ENCODE measurements around the gene PCK1.

PCK1 gene

GRCh38 chr20:57589728-57590484 lies 29.0 kb downstream of the PCK1 start:
- no peak for DNase-seq

GRCh38 chr20:57590485-57591288 lies 29.8 kb downstream of the PCK1 start:
- no peak for DNase-seq

- DNase-seq, result no peak
Observed at GRCh38 chr20:57591289-57592229, 30.6 kb downstream of the PCK1 start.

DNA sequence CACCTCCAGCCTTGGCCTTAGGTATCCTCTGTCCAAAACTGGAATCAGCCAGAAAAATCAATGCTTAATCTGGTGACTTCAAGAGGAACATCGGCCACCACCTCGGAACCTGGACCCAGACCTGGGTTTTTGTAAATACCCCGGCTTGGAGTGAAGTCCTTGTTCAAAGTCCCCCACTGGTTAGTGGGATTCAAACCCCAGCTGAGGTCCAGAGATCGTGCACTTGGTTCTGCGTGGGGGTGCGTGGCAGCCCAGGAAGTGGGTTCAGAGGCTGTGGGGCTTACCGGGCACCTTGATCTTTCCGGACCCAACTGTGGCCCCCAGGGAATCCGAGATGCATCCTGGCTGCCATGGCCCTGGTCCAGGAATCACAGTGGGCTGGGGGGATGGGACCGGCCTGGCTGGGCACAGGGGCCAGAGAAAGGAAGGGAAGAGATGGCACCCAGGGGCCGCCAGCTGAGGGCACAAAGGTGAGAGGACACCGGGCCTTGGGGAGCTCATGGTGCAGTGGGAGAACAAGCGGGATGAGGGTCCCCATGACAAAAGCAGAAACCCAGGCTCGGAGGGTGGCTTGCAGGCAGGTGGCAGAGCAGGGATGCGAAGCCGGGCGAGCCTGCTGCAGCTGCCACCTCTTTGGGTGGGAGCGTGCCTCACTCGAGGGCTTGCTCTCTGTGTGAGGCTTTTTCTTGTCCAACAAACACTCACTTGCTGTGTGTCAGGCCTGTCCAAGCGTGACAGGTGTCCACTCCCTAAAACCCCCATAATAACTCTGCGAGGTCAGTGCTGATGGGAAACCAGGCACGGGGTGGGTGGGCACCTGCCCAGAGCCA lies 31.6 kb downstream of the PCK1 start:
- no peak for DNase-seq

GRCh38 chr20:57593134-57593886 lies 32.4 kb downstream of the PCK1 start:
- DNase-seq, result no peak

- DNase-seq, result peak; percentile 25
Observed at GRCh38 chr20:57594092-57594951, 33.4 kb downstream of the PCK1 start.

GRCh38 chr20:57595041-57596030 lies 34.4 kb downstream of the PCK1 start:
- no peak for DNase-seq

DNA sequence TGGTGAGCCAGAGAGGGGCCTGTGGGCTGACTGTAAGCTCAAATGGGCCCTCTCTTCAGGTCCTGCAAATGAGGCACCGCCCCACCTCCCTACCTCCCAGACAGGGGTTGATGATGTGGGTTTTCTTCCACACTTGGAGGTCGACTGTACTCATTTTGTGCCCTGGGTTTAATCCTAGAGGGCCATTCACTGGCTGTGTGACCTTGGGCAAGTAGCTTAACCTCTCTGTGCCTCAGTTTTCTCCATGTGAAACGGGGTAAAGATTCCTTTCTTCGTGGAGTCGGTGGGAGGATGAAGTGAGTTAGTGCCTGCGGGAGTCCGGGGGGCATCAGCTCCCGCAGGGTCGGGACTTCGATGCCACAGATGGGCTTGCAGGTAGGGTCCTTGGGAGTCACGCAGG lies 35.4 kb downstream of the PCK1 start:
- DNase-seq, result no peak

GRCh38 chr20:57596998-57597939 lies 36.4 kb downstream of the PCK1 start:
- DNase-seq, result peak; percentile 56

- DNase-seq, result no peak
Observed at GRCh38 chr20:57598060-57598459, 37.1 kb downstream of the PCK1 start.

GRCh38 chr20:57598491-57598890 lies 37.6 kb downstream of the PCK1 start:
- DNase-seq, result no peak

GRCh38 chr20:57600320-57601210 lies 39.7 kb downstream of the PCK1 start:
- no peak for DNase-seq

- DNase-seq, result no peak
Observed at GRCh38 chr20:57601211-57601570, 40.3 kb downstream of the PCK1 start.

- DNase-seq, result no peak
Observed at GRCh38 chr20:57601737-57602136, 40.8 kb downstream of the PCK1 start.

DNA sequence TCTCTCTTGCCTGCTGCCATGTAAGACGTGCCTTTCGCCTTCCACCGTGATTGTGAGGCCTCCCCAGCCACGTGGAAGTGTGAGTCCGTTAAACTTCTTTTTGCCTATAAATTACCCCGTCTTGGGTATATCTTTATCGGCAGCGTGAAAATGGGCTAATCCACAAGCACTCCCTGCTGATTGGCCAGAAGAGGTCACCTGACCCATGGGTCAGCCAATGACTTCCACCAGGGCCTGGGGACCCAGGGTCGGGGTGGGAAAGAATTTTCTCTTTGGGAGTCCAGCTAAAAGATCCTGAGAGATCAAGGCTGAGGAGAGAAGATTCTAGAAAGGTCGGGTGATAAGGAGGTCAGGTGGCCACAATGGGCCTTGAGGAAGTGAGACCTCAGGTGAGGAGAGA lies 42.2 kb downstream of the PCK1 start:
- DNase-seq, result no peak

DNA sequence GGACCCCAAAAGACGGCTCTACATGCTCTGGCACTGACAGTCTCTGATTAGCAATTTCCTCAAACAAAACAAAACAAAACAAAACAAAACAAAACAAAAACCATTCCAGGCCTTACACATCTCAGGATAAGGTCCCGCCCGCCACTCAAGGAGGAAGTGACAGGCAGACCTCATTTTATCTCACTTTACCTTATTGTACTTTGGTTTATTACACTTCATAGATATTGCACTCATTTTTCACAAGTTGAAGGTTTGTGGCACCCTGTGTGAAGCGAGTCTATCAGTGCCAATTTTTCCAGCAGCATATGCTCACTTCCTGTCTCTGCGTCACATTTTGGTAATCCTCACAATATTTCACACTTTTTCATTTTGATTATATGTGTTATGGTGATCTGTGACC lies 44.1 kb downstream of the PCK1 start:
- no peak for DNase-seq

- DNase-seq, result no peak
Observed at GRCh38 chr20:57605878-57606277, 45.0 kb downstream of the PCK1 start.

Measured in NCI-H1436 (cell line).